HG02943 (cell line): ENCODE data around the gene SEZ6L2.

ENCODE experiments used
- ATAC-seq: cut with Tn5 transposase; IDR thresholded peaks from one replicate; pipeline ENCODE4 v1.9.1; 2021; ENCODE audit warnings: mild to moderate bottlenecking, low read depth, moderate library complexity; ENCODE audit not compliant: unreplicated experiment

SEZ6L2 gene

DNA sequence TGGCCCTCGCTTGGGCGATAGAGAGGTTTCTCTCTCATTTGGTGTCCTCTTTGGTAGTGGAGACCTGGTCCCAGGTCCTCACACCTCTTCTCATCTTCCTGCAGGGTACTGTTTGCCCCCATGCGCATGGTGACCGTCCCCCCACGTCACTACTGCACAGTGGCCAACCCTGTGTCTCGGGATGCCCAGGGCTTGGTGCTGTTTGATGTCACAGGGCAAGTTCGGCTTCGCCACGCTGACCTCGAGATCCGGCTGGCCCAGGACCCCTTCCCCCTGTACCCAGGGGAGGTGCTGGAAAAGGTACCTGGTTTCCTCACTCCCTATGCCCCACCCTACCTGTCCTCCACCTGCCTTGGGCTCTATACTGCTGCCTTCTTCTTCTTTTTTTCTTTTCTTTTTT lies 68.6 kb downstream of the SEZ6L2 start:
- ATAC-seq: no peak

DNA sequence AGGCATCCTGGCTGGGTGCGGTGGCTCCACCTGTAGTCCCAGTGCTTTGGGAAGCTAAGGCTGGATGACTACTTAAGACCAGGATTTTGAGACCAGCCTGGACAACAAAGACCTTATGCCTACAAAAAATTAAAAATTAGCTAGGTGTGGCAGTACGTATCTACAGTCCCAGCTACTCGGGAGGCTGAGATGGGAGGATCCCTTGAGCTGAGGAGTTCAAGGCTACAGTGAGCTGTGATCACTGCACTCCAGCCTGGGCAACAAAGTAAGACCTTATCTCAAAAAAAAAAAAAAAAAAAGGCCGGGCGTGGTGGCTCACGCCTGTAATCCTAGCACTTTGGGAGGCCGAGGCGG lies 73.0 kb downstream of the SEZ6L2 start:
- ATAC-seq: no peak

- no peak for ATAC-seq
These were observed 74.0 kb downstream of the SEZ6L2 start for GRCh38 chr16:29825145-29826044.

- ATAC-seq: no peak
These were observed 74.7 kb downstream of the SEZ6L2 start for GRCh38 chr16:29824589-29825144.

DNA sequence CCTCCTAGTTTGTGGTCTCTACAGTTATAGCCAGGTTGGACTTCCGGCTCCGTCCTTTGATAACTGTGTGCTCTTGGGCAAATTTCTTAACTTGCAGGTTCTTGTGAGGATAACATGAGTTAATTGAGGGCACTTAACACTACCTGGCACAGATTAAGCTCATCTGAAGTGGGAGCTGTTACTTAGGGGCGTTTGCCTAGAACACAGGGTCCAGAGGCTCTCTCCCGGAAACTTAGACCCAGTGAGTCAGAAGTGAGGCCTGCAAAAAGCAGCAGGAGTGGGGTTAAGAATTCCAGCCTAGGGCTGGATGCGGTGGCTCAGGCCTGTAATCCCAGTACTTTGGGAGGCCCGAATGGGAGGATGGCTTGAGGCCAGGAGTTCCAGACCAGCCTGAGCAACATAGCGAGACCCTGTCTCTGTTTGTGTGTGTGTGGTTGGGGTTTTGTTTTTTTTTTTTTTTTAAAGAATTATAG lies 77.7 kb downstream of the SEZ6L2 start:
- no peak for ATAC-seq
